ENCODE results near the gene FOXRED2. TPM values are rescaled to one million over a fixed set of nuclear protein-coding genes. Genes with fewer than 3 reads are reported as not detected.

Gene FOXRED2
- total RNA-seq, 4 donors from 2014 or later, result 4.6 to 7.5 (median 6.0) TPM

DNA sequence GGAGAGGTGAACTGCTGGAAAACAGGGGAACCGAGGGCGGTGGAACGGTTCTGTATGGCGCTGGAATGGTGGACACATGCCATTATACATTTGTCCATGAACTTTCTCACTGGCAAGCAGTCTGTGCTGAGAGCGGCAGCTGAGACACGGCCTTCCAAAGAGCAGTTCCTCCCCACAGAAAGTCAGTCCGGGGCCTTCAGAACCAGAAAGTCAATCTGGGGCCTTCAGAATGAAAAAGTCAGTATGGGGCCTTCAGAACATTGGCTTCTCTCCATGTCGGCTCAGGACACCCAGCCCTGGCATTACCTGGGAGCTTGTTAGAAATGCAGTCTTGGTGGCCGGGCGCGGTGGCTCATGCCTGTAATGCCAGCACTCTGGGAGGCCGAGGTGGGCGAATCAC, 34.2 kb downstream of the FOXRED2 start:
- TF ChIP-seq, protein P1, sequence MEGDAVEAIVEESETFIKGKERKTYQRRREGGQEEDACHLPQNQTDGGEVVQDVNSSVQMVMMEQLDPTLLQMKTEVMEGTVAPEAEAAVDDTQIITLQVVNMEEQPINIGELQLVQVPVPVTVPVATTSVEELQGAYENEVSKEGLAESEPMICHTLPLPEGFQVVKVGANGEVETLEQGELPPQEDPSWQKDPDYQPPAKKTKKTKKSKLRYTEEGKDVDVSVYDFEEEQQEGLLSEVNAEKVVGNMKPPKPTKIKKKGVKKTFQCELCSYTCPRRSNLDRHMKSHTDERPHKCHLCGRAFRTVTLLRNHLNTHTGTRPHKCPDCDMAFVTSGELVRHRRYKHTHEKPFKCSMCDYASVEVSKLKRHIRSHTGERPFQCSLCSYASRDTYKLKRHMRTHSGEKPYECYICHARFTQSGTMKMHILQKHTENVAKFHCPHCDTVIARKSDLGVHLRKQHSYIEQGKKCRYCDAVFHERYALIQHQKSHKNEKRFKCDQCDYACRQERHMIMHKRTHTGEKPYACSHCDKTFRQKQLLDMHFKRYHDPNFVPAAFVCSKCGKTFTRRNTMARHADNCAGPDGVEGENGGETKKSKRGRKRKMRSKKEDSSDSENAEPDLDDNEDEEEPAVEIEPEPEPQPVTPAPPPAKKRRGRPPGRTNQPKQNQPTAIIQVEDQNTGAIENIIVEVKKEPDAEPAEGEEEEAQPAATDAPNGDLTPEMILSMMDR (IDR thresholded peaks at IDR 0.05; ENCODE audit: low read depth), result no peak

DNA sequence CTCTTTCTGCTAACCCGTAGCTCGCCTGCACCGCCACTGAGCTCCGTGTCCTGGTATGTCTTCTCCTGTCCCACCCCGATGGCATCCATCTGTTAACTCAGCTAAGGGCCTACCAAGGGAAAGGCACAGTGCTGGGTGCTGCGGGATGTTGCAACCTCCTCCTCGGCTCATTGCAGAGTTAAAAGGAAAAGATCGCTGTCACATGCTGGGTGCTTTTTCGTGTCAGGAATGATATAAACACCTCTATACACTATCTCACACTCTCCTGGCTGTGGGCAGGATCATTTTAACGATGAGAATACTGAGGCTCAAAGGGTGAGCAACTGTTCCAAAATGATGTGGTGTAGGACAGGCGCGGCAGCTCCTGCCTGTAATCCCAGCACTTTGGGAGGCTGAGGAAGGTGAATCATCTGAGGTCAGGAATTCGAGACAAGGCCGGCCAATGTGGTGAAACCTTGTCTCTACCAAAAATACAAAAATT, 35.5 kb downstream of the FOXRED2 start:
- TF ChIP-seq, protein P1 (IDR thresholded peaks at IDR 0.05; ENCODE audit: low read depth), result no peak

DNA sequence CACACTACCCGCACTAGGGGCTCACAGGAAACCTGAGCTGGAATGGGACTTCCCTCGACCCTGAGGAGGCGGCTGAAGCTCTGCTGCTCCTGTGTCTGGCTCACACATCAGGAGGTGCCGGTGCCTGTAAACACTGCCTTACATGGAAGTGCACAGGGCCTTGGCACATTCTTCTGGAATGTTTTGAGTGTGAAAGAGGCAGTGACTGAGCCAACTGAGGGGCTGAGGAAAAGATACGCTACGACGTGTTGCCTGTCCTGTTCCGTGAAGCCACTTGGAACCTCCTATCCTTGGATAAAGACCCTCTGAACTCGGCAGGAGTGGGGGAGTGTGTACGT, 35.9 kb downstream of the FOXRED2 start:
- TF ChIP-seq, protein P1 (IDR thresholded peaks at IDR 0.05; ENCODE audit: low read depth), result no peak

DNA sequence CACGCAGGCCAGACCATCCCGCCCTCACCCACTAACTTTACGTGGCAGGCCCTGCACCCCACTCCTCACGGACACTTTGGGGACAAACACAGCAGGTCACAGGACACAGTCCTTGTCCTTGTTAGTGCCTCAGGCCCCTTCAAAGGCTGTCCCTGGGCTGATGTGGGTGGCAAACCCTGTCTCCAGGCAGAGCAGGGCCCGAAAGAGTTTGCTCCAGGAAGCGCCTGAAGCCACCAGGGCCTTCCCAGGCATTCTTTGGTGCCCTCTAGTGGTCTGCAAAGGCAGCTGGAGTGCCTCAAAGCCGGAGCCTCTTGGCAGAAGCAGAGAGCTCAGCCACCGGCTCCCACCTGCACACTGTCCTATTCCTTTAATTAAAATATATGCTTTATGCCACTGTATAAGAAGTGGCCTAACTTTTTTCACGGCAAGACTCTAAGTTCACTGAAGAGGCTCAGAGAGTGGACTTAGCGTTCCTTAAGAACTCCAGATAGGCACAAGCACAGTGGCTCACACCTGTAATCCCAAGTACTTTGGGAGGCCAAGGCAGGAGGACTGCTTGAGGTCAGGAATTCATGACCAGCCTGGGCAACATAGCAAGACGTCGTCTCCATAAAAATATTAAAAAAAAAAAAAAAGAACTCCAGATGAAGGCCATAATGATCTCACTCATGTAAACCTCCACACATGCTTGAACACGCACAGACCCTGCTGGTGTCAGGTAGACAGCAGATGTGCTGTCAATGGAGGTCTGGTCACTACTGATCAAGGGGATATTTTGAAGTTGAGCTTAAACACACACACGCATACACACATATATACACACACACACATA, 36.5 kb downstream of the FOXRED2 start:
- TF ChIP-seq, protein P1 (IDR thresholded peaks at IDR 0.05; ENCODE audit: low read depth), result no peak

DNA sequence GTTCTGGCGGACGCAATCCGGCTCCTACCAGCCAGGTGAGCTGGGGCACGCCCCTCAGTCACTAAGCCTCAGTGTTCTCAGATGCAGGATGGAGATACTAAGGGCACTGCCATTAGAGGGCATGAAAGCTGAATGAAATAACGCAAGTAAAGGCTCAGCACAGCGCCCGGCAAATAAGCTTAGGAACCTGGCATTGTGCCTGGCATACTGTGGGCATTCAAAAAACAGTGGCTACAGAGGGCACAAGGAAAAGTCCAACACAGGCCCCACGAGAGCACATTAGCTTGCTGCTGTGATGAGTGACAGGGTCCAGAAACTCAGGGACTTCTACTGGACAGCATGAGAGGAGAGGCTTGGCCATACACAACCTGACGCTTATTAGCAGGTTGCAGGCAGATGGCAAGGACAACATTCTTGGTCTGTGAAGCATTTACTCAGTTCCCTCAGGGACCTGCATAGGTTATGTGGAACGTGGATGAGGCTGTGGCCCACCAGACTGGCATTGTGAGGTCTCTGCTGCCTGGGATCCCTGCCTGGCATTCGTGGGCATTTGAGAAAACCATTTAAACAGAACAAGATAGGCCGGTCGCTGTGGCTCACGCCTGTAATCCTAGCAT, 37.6 kb downstream of the FOXRED2 start:
- TF ChIP-seq, protein P1 (IDR thresholded peaks at IDR 0.05; ENCODE audit: low read depth), result no peak

DNA sequence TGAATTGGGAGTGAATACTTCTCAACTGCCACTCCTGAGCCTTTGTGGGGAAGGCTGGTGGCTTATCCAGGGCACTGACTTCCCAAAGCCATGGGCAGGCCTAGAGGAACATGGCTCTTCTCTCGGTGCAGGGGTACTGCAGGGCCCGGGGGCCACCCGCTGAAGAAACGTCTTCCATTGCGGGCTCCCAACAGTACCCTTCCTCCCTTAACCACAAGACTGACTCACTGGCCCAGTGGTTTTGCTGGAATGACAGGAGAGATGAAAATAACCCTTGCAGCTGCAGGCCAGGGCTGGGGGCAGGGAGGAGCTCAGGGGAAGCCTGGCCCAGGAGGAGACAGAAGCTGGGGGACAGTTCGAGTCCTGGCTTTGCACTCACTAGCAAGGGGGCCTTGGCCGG, 38.9 kb downstream of the FOXRED2 start:
- TF ChIP-seq, protein P1 (IDR thresholded peaks at IDR 0.05; ENCODE audit: low read depth), result no peak

DNA sequence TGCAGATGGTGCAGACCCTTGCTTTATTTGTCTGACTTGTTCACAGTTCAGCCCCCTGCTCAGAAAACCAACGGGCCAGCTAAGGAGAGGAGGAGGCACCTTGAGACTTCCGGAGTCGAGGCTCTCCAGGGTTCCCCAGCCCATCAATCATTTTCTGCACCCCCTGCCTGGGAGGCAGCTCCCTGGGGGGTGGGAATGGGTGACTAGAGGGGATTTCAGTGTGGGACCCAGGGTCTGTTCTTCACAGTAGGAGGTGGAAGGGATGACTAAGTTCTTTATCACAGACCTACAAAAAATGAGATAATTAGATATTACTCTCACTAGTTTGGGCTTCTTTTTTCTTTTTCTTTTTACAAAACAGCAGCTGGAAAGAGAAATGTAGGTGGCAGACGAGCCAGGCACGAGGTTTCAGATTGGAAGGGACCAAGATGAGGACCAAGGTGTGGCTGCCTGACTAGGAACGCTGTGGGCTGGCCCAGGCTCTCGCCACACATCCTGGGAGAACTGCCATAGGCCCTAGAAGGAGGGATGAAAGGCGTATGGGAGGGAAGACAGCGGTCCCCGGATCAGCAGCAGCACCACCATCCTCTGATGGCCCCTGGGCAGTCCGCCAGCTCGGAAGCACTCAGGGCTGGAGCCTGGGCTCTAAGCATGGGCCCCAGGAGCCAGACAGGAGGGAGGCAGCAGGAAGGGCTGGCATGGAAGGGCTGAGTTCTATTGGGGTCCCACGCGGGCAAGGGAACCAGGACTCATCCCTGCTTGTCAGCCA, 39.6 kb downstream of the FOXRED2 start:
- TF ChIP-seq, protein P1 (IDR thresholded peaks at IDR 0.05; ENCODE audit: low read depth), result no peak

Measured in subcutaneous adipose tissue (tissue), 4 donors.